HepG2 (cell line): ENCODE results near the gene MRPL42. TPM values are rescaled to one million over a fixed set of nuclear protein-coding genes. Genes with fewer than 3 reads are reported as not detected.

Source experiments
- CREM ChIP-seq, 2 experiments: sonication (generic) in 1 of 2; formaldehyde crosslinking in 1 of 2; IDR thresholded peaks; 2 replicates each; pipeline versions ENCODE4 v1.4.0 to v1.6.1; 2016 to 2020; ENCODE audit warnings: antibody characterized with exemption in 1 of 2, mild to moderate bottlenecking in 1 of 2, missing genetic modification reagents in 1 of 2
- ETV6 ChIP-seq: sonication (generic); formaldehyde crosslinking; conservative IDR thresholded peaks from 2 replicates; pipeline ENCODE4 v1.4.0; 2020; ENCODE audit warnings: missing genetic modification reagents
- FOXP1 ChIP-seq, 2 experiments: fragments of 450-650 bp in 1 of 2; IDR thresholded peaks; 2 replicates each; pipeline ENCODE4 v1.6.1; 2017 to 2018; ENCODE audit warnings: antibody characterized with exemption in 1 of 2
- HDAC1 ChIP-seq: sonication (generic); formaldehyde crosslinking; IDR thresholded peaks from 2 replicates; pipeline ENCODE4 v1.5.1; 2020; ENCODE audit warnings: mild to moderate bottlenecking, missing genetic modification reagents
- KDM6A ChIP-seq: IDR thresholded peaks from 2 replicates; pipeline ENCODE4 v1.6.1; 2016; ENCODE audit warnings: low read depth
- KMT2B ChIP-seq: IDR thresholded peaks from 2 replicates; pipeline ENCODE4 v1.6.1; 2016; ENCODE audit warnings: missing genetic modification reagents, missing compliant biosample characterization
- MYC ChIP-seq: sonication (generic); formaldehyde crosslinking; IDR thresholded peaks from 2 replicates; pipeline ENCODE4 v1.9.0; 2021; ENCODE audit warnings: missing genetic modification reagents, borderline replicate concordance
- NR2F1 ChIP-seq, 2 experiments: fragments of 450-650 bp in 1 of 2; formaldehyde crosslinking in 1 of 2; IDR thresholded peaks; 2 replicates each; pipeline versions ENCODE4 v1.5.0 to v1.6.1; 2016 to 2020; ENCODE audit warnings: mild to moderate bottlenecking in 1 of 2, missing compliant biosample characterization in 1 of 2, missing genetic modification reagents in 1 of 2, moderate library complexity in 1 of 2
- PLSCR1 ChIP-seq: sonication (generic); formaldehyde crosslinking; IDR thresholded peaks from 2 replicates; pipeline ENCODE4 v1.5.0; 2020; ENCODE audit warnings: missing genetic modification reagents, mild to moderate bottlenecking, borderline replicate concordance
- POLR2AphosphoS5 ChIP-seq: IDR thresholded peaks from 2 replicates; pipeline ENCODE4 v1.6.1; 2012; ENCODE audit warnings: low read depth, low read length
- RAD21 ChIP-seq: fragments of 450-650 bp; formaldehyde crosslinking; IDR thresholded peaks from 2 replicates; pipeline ENCODE4 v1.5.0; 2020; ENCODE audit warnings: mild to moderate bottlenecking
- RARA ChIP-seq: IDR thresholded peaks from 2 replicates; pipeline ENCODE4 v1.6.1; 2016; ENCODE audit warnings: missing genetic modification reagents, missing compliant biosample characterization
- SALL1 ChIP-seq: sonication (generic); formaldehyde crosslinking; IDR thresholded peaks from 2 replicates; pipeline ENCODE4 v1.8.0; 2022; ENCODE audit warnings: mild to moderate bottlenecking, missing genetic modification reagents
- SOX5 ChIP-seq: IDR thresholded peaks from 2 replicates; pipeline ENCODE4 v1.6.1; 2016; ENCODE audit warnings: borderline replicate concordance
- SPEN ChIP-seq: sonication (generic); formaldehyde crosslinking; IDR thresholded peaks from 2 replicates; pipeline ENCODE4 v1.5.1; 2020; ENCODE audit warnings: low read depth, mild to moderate bottlenecking, missing genetic modification reagents
- SRSF1 ChIP-seq: fragments of 200-400 bp; formaldehyde crosslinking; optimal IDR thresholded peaks from 2 replicates; pipeline ENCODE3; 2017; ENCODE audit warnings: mild to moderate bottlenecking, low read depth, low read length, moderate library complexity
- ZNF136 ChIP-seq: sonication (generic); formaldehyde crosslinking; IDR thresholded peaks from 2 replicates; pipeline ENCODE4 v1.8.1; 2022; ENCODE audit warnings: low read depth, mild to moderate bottlenecking, moderate library complexity, missing genetic modification reagents
- ZNF20 ChIP-seq: sonication (generic); formaldehyde crosslinking; IDR thresholded peaks from 2 replicates; pipeline ENCODE4 v1.4.0; 2020; ENCODE audit warnings: mild to moderate bottlenecking, moderate library complexity, missing genetic modification reagents
- ZNF343 ChIP-seq: sonication (generic); formaldehyde crosslinking; IDR thresholded peaks from 2 replicates; pipeline ENCODE4 v1.4.0; 2020; ENCODE audit warnings: mild to moderate bottlenecking, missing genetic modification reagents
- ZNF572 ChIP-seq: sonication (generic); formaldehyde crosslinking; IDR thresholded peaks from 2 replicates; pipeline ENCODE4 v1.5.1; 2020; ENCODE audit warnings: mild to moderate bottlenecking, missing genetic modification reagents
- ZNF607 ChIP-seq: sonication (generic); formaldehyde crosslinking; IDR thresholded peaks from 2 replicates; pipeline ENCODE4 v1.5.1; 2020; ENCODE audit warnings: missing genetic modification reagents, mild to moderate bottlenecking, borderline replicate concordance
- ZNF644 ChIP-seq: IDR thresholded peaks from 2 replicates; pipeline ENCODE4 v1.6.1; 2016; ENCODE audit warnings: low read depth
- ZNF724P ChIP-seq: sonication (generic); formaldehyde crosslinking; IDR thresholded peaks from 2 replicates; pipeline ENCODE4 v1.8.0; 2022; ENCODE audit warnings: missing genetic modification reagents, borderline replicate concordance
- ZSCAN12 ChIP-seq: sonication (generic); formaldehyde crosslinking; IDR thresholded peaks from 2 replicates; pipeline ENCODE4 v1.9.0; 2021; ENCODE audit warnings: mild to moderate bottlenecking, missing genetic modification reagents
- polyA plus RNA-seq, 8 experiments: library from polyadenylated mRNA; depleted of rRNA in 3 of 8; stranded (reverse) in 7 of 8; unstranded in 1 of 8; fragments of >200 nt; fragmentation: Illumina TruSeq in 4 of 8; extraction: Trizol in 4 of 8; gene quantifications; 2 replicates each; pipeline versions ENCODE4 v1.2.1 to v1.2.3, GENCODE V29; 2011 to 2016; ENCODE audit warnings: low read depth in 4 of 8, missing spikeins in 1 of 8, mixed read lengths in 1 of 8; ENCODE audit not compliant: insufficient read depth in 1 of 8
- total RNA-seq, 5 experiments: library from RNA; depleted of rRNA; stranded (reverse); fragments of >200 nt; fragmentation: Illumina TruSeq; extraction: Trizol; gene quantifications; 2 replicates each; pipeline ENCODE4 v1.2.3, GENCODE V29; 2016; ENCODE audit warnings: low read depth in 1 of 5
- TF ChIP-seq, protein P1 (sequence below): sonication (generic); formaldehyde crosslinking; IDR thresholded peaks from 2 replicates; pipeline ENCODE4 v1.8.0; 2022; ENCODE audit warnings: missing genetic modification reagents, mild to moderate bottlenecking, inconsistent platforms, borderline replicate concordance
- TF ChIP-seq, protein P2 (sequence below): sonication (generic); formaldehyde crosslinking; conservative IDR thresholded peaks from 2 replicates; pipeline ENCODE4 v1.4.0; 2020; ENCODE audit warnings: mild to moderate bottlenecking, missing genetic modification reagents, moderate library complexity

Gene MRPL42
- total and polyA plus RNA-seq, 2 of the 13 experiments (the other 11 are each of a cell fraction or from before 2014, with no cell fraction given): 93.3 to 148 TPM

GRCh38 chr12:93563807-93564538 is 96.7 kb downstream of the MRPL42 start (continued):
- TF ChIP-seq SRSF1: no peak
- peak; percentile 75; the same call in 1 of the 2 replicates for TF ChIP-seq ZNF644 (CRISPR knock-in tag)
- peak; percentile 99 to 100 for TF ChIP-seq NR2F1 (CRISPR knock-in tag; IDR thresholded peaks at IDR 0.05)
- TF ChIP-seq, protein P1, sequence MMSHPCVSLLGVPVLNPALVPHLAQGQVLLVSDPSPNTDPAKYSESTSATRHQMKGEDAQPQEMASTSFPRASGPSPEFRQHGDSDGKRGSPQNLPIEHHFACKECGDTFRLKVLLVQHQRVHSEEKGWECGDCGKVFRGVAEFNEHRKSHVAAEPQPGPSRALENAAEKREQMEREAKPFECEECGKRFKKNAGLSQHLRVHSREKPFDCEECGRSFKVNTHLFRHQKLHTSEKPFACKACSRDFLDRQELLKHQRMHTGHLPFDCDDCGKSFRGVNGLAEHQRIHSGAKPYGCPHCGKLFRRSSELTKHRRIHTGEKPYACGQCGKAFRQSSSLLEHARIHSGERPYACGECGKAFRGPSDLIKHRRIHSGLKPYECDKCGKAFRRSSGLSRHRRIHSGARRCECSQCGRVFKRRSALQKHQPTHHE (CRISPR knock-in tag): peak; percentile 87; the same call in 1 of the 2 replicates
- peak; percentile 94 for TF ChIP-seq SOX5 (CRISPR knock-in tag)
- peak; percentile 35; the same call in 1 of the 2 replicates for TF ChIP-seq ZNF607 (CRISPR knock-in tag)
- TF ChIP-seq ZNF343 (CRISPR knock-in tag): no peak
- TF ChIP-seq RAD21: peak; percentile 42; the same call in 1 of the 2 replicates
- no peak for TF ChIP-seq PLSCR1 (CRISPR knock-in tag)
- no peak for TF ChIP-seq ZNF572 (CRISPR knock-in tag)
- TF ChIP-seq MYC: peak; percentile 34; the same call in 1 of the 2 replicates
- TF ChIP-seq, protein P2, sequence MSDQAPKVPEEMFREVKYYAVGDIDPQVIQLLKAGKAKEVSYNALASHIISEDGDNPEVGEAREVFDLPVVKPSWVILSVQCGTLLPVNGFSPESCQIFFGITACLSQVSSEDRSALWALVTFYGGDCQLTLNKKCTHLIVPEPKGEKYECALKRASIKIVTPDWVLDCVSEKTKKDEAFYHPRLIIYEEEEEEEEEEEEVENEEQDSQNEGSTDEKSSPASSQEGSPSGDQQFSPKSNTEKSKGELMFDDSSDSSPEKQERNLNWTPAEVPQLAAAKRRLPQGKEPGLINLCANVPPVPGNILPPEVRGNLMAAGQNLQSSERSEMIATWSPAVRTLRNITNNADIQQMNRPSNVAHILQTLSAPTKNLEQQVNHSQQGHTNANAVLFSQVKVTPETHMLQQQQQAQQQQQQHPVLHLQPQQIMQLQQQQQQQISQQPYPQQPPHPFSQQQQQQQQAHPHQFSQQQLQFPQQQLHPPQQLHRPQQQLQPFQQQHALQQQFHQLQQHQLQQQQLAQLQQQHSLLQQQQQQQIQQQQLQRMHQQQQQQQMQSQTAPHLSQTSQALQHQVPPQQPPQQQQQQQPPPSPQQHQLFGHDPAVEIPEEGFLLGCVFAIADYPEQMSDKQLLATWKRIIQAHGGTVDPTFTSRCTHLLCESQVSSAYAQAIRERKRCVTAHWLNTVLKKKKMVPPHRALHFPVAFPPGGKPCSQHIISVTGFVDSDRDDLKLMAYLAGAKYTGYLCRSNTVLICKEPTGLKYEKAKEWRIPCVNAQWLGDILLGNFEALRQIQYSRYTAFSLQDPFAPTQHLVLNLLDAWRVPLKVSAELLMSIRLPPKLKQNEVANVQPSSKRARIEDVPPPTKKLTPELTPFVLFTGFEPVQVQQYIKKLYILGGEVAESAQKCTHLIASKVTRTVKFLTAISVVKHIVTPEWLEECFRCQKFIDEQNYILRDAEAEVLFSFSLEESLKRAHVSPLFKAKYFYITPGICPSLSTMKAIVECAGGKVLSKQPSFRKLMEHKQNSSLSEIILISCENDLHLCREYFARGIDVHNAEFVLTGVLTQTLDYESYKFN (CRISPR knock-in tag): peak; percentile 93
- TF ChIP-seq SPEN (CRISPR knock-in tag): no peak
- TF ChIP-seq ETV6: no peak; the same call in 1 of the 2 replicates
- TF ChIP-seq FOXP1 (IDR thresholded peaks at IDR 0.05): peak; percentile 69
- peak; percentile 67 for TF ChIP-seq FOXP1 (CRISPR knock-in tag; IDR thresholded peaks at IDR 0.05)
- peak; percentile 98 for TF ChIP-seq RARA
- TF ChIP-seq POLR2AphosphoS5: no peak
- no peak for TF ChIP-seq ZNF20
- TF ChIP-seq ZSCAN12: 0 out of 2 replicates have a peak, but pooled peaks have one; percentile 58
- TF ChIP-seq KMT2B (CRISPR knock-in tag): peak; percentile 66
- TF ChIP-seq ZNF724P (CRISPR knock-in tag): no peak
- TF ChIP-seq SALL1 (CRISPR knock-in tag): peak; percentile 95
- TF ChIP-seq ZNF136 (CRISPR knock-in tag): peak; percentile 29; the same call in 1 of the 2 replicates
- TF ChIP-seq HDAC1 (CRISPR knock-in tag): peak; percentile 86
- TF ChIP-seq CREM (IDR thresholded peaks at IDR 0.05): peak; percentile 75
- TF ChIP-seq CREM (CRISPR knock-in tag; IDR thresholded peaks at IDR 0.05): no peak
- TF ChIP-seq KDM6A (CRISPR knock-in tag): peak; percentile 74
